GM19395 (cell line): Measurements from ENCODE around the gene ILF3.
A peak's percentile ranks its signal among the peaks of the same experiment; 100 is the strongest.

ENCODE experiments used
- ATAC-seq: cut with Tn5 transposase; IDR thresholded peaks from one replicate; pipeline ENCODE4 v1.9.1; 2021; ENCODE audit warnings: mild to moderate bottlenecking, moderate library complexity; ENCODE audit not compliant: unreplicated experiment

The ILF3 gene

GRCh38 chr19:10694706-10695307 is 40.7 kb downstream of the ILF3 start:
- no peak for ATAC-seq

GRCh38 chr19:10695401-10696398 is 41.6 kb downstream of the ILF3 start:
- no peak for ATAC-seq

- no peak for ATAC-seq
These were observed 45.6 kb downstream of the ILF3 start for GRCh38 chr19:10699650-10700335.

- no peak for ATAC-seq
These were observed 47.9 kb downstream of the ILF3 start for GRCh38 chr19:10701955-10702525.

GRCh38 chr19:10706990-10707389 is 52.8 kb downstream of the ILF3 start:
- ATAC-seq: no peak

GRCh38 chr19:10707440-10707839 is 53.3 kb downstream of the ILF3 start:
- no peak for ATAC-seq

- ATAC-seq: no peak
These were observed 54.1 kb downstream of the ILF3 start for GRCh38 chr19:10708291-10708690.

GRCh38 chr19:10712045-10712444 is 57.9 kb downstream of the ILF3 start:
- no peak for ATAC-seq

- no peak for ATAC-seq
These were observed 58.6 kb downstream of the ILF3 start for GRCh38 chr19:10712754-10713153.

- no peak for ATAC-seq
These were observed 59.2 kb downstream of the ILF3 start for GRCh38 chr19:10713317-10713716.

GRCh38 chr19:10717054-10717355 is 62.9 kb downstream of the ILF3 start:
- ATAC-seq: no peak

GRCh38 chr19:10717356-10718204 is 63.4 kb downstream of the ILF3 start, which contains the start of gene DNM2:
Gene DNM2, plus strand, starts transcription at chr19:10718079. Its CDS starts 164 bp downstream, at chr19:10718243.
- ATAC-seq: peak; percentile 88

- peak; percentile 3 for ATAC-seq
These were observed 64.4 kb downstream of the ILF3 start for GRCh38 chr19:10718205-10719196.

GRCh38 chr19:10719466-10719961 is 65.4 kb downstream of the ILF3 start:
- ATAC-seq: no peak

- no peak for ATAC-seq
These were observed 66.5 kb downstream of the ILF3 start for GRCh38 chr19:10720607-10721125.

- no peak for ATAC-seq
These were observed 69.4 kb downstream of the ILF3 start for GRCh38 chr19:10723591-10723990.

GRCh38 chr19:10724573-10725071 is 70.5 kb downstream of the ILF3 start:
- no peak for ATAC-seq

GRCh38 chr19:10725415-10725814 is 71.3 kb downstream of the ILF3 start:
- ATAC-seq: no peak

GRCh38 chr19:10726268-10726667 is 72.1 kb downstream of the ILF3 start:
- no peak for ATAC-seq
